HG02840 (cell line): ENCODE measurements around the gene TMPRSS6.

Experiments used
- ATAC-seq: cut with Tn5 transposase; IDR thresholded peaks from one replicate; pipeline ENCODE4 v1.9.1; 2021; ENCODE audit warnings: mild to moderate bottlenecking, moderate library complexity, moderate number of reproducible peaks; ENCODE audit not compliant: unreplicated experiment, low FRiP score

The TMPRSS6 gene

GRCh38 chr22:37018815-37019308 is 90.7 kb downstream of the TMPRSS6 start:
- ATAC-seq: no peak

GRCh38 chr22:37018086-37018814 is 91.3 kb downstream of the TMPRSS6 start:
- no peak for ATAC-seq

GRCh38 chr22:37017356-37017755 is 92.2 kb downstream of the TMPRSS6 start:
- no peak for ATAC-seq

- no peak for ATAC-seq
Measured at GRCh38 chr22:37016134-37016910, 93.2 kb downstream of the TMPRSS6 start.

- no peak for ATAC-seq
Measured at GRCh38 chr22:37015587-37015878, 94.0 kb downstream of the TMPRSS6 start.
